Natural killer cell (primary cell): ENCODE data around the gene SLC22A25. TPM values are rescaled to one million over a fixed set of nuclear protein-coding genes. Genes with fewer than 3 reads are reported as not detected.
"Not testable (repeated sequence)": the region's sequence is repeated elsewhere in the genome, so short reads cannot be mapped to it uniquely, and the experiment has no call there.

ENCODE experiments used
- ATAC-seq, 3 donors: fragments of 150-1000 bp in 2 of 3; fragments of 200-7000 bp in 1 of 3; cut with Tn5 transposase; 1 replicate in 1 of 3; 2 replicates in 2 of 3; pipeline ENCODE4 v1.10.0; 2021; ENCODE audit warnings: mild to moderate bottlenecking in 2 of 3, moderate library complexity in 2 of 3
- DNase-seq, 2 donors: peaks; one replicate each; pipeline versions ENCODE4 v3.0.0 to v3.0.0-alpha.2; 2013 to 2021; ENCODE audit warnings: mixed read lengths in 1 of 2
- H3K27ac ChIP-seq: one replicate; pipeline ENCODE4 v1.5.1; 2013; ENCODE audit warnings: mild to moderate bottlenecking, low read length
- H3K27me3 ChIP-seq: one replicate; pipeline ENCODE4 v1.6.1; 2013; ENCODE audit warnings: low read length; ENCODE audit not compliant: control insufficient read depth, insufficient read depth
- H3K36me3 ChIP-seq: one replicate; pipeline ENCODE4 v1.6.1; 2013; ENCODE audit warnings: low read length; ENCODE audit not compliant: control insufficient read depth, insufficient read depth
- H3K4me1 ChIP-seq: one replicate; pipeline ENCODE4 v1.6.1; 2013; ENCODE audit warnings: low read length; ENCODE audit not compliant: control insufficient read depth, insufficient read depth
- H3K4me3 ChIP-seq: one replicate; pipeline ENCODE4 v1.5.1; 2013; ENCODE audit warnings: low read length
- H3K9me3 ChIP-seq: one replicate; pipeline ENCODE4 v1.6.1; 2013; ENCODE audit warnings: low read length; ENCODE audit not compliant: control insufficient read depth, insufficient read depth
- H3K27ac Mint-ChIP-seq, 2 donors: one replicate each; pipeline ENCODE4 v1.8.0; 2022; ENCODE audit warnings: mild to moderate bottlenecking in 2 of 2, mixed read lengths in 2 of 2, moderate library complexity in 1 of 2
- H3K27me3 Mint-ChIP-seq, 2 donors: one replicate each; pipeline ENCODE4 v1.8.0; 2022; ENCODE audit warnings: low read depth in 2 of 2, mixed read lengths in 2 of 2
- H3K36me3 Mint-ChIP-seq: one replicate; pipeline ENCODE4 v1.8.0; 2022; ENCODE audit warnings: mixed read lengths
- H3K4me1 Mint-ChIP-seq, 2 donors: one replicate each; pipeline ENCODE4 v1.8.0; 2022; ENCODE audit warnings: mixed read lengths in 2 of 2
- H3K4me3 Mint-ChIP-seq: one replicate; pipeline ENCODE4 v1.8.0; 2022; ENCODE audit warnings: mild to moderate bottlenecking, moderate library complexity, mixed read lengths
- H3K9me3 Mint-ChIP-seq, 2 donors: one replicate each; pipeline ENCODE4 v1.8.0; 2022; ENCODE audit warnings: mixed read lengths in 2 of 2
- CTCF ChIP-seq: fragments of 200-600 bp; IDR thresholded peaks from one replicate; pipeline ENCODE4 v1.8.0; 2022; ENCODE audit warnings: antibody characterized with exemption
- WGBS: methylation state at CpG from one replicate; pipeline ENCODE4 v1.1.7; 2013; ENCODE audit warnings: missing lambda C conversion rate; ENCODE audit not compliant: insufficient coverage; 5-methylcytosine and 5-hydroxymethylcytosine counted together
- intact Hi-C: fragments of 100-400 bp; cut with micrococcal nuclease; formaldehyde crosslinking; loops from one replicate; pipeline ENCODE4 v1.14.2; 2022
- total RNA-seq, 4 donors: library from RNA; stranded (reverse); fragments of 120-200 nt in 1 of 4; gene quantifications; one replicate each; pipeline versions ENCODE4 v1.2.3 to v1.2.4, GENCODE V29; 2013 to 2022

The SLC22A25 gene
- total RNA-seq, 3 donors from 2014 or later (not counting 1 experiment from before 2014, with no cell fraction given) = not detected

GRCh38 chr11:63239254-63239653 is 4.1 kb downstream of the SLC22A25 start:
- Histone ChIP-seq H3K4me3 (no peak overlapping the region), H3K36me3 (no peaks in the 10 kb centered on the region), H3K27ac (no peak overlapping the region), H3K4me1 (no peaks in the 10 kb centered on the region), H3K27me3 (peaks cover 5% of the 10 kb centered on the region), H3K9me3 (no peaks in the 10 kb centered on the region)
- intact Hi-C loops = no loop called here
- Mint-ChIP-seq H3K27me3 (peaks cover 7 to 24% of the 10 kb centered on the region in 2 donors), H3K27ac (no peak overlapping the region), H3K4me1 (peaks cover 0 to 6% of the 10 kb centered on the region in 2 donors), H3K9me3 (no peaks in the 10 kb centered on the region), H3K36me3 (no peaks in the 10 kb centered on the region), H3K4me3 (no peak overlapping the region)
- DNase-seq = no peak
- ATAC-seq = no peak
- TF ChIP-seq CTCF = no peak

GRCh38 chr11:63237413-63237812 is 6.0 kb downstream of the SLC22A25 start:
- TF ChIP-seq CTCF = no peak
- Histone ChIP-seq H3K4me3 (no peak overlapping the region), H3K36me3 (no peaks in the 10 kb centered on the region), H3K4me1 (no peaks in the 10 kb centered on the region), H3K27me3 (peaks cover 5% of the 10 kb centered on the region), H3K9me3 (no peaks in the 10 kb centered on the region), H3K27ac (no peak overlapping the region)
- Mint-ChIP-seq H3K36me3 (no peaks in the 10 kb centered on the region), H3K27ac (no peak overlapping the region), H3K4me3 (no peak overlapping the region), H3K4me1 (peaks cover 0 to 2% of the 10 kb centered on the region in 2 donors), H3K27me3 (peaks cover 15 to 26% of the 10 kb centered on the region in 2 donors), H3K9me3 (no peaks in the 10 kb centered on the region)
- ATAC-seq (no peak), DNase-seq (no peak)
- intact Hi-C loops = no loop called here

- H3K4me3 ChIP-seq, H3K4me1 Mint-ChIP-seq, H3K27ac Mint-ChIP-seq, H3K27me3 ChIP-seq, H3K4me3 Mint-ChIP-seq, ATAC-seq, H3K36me3 ChIP-seq, intact Hi-C loops, H3K27ac ChIP-seq, H3K36me3 Mint-ChIP-seq, H3K9me3 ChIP-seq, H3K4me1 ChIP-seq, H3K9me3 Mint-ChIP-seq: not testable (repeated sequence)
- WGBS = 94% methylated on average over 4 of the region's 8 CpGs
- H3K27me3 Mint-ChIP-seq = peaks cover 22 to 29% of the 10 kb centered on the region in 2 donors
- peak in 1 of 2 donors; percentile 20 for DNase-seq
Observed at GRCh38 chr11:63235471-63236461, 7.6 kb downstream of the SLC22A25 start.

- H3K4me1 Mint-ChIP-seq = no peaks in the 10 kb centered on the region
- ATAC-seq (no peak), DNase-seq (no peak)
- no peak overlapping the region for H3K27ac Mint-ChIP-seq
- no peak overlapping the region for H3K4me3 ChIP-seq
- H3K36me3 ChIP-seq = no peaks in the 10 kb centered on the region
- H3K27me3 Mint-ChIP-seq = peaks cover 26 to 45% of the 10 kb centered on the region in 2 donors
- no peak overlapping the region for H3K27ac ChIP-seq
- no peaks in the 10 kb centered on the region for H3K9me3 Mint-ChIP-seq
- H3K36me3 Mint-ChIP-seq = no peaks in the 10 kb centered on the region
- no peaks in the 10 kb centered on the region for H3K9me3 ChIP-seq
- no peaks in the 10 kb centered on the region for H3K4me1 ChIP-seq
- no peaks in the 10 kb centered on the region for H3K27me3 ChIP-seq
- TF ChIP-seq CTCF = no peak
- 77% methylated on average over 1 of the region's 1 CpG for WGBS
- intact Hi-C loops = no loop called here
- no peak overlapping the region for H3K4me3 Mint-ChIP-seq
Observed at GRCh38 chr11:63229815-63230214, 13.6 kb downstream of the SLC22A25 start.
